K562 (cell line): Measurements from ENCODE around the gene SEPHS2. TPM values are rescaled to one million over a fixed set of nuclear protein-coding genes. Genes with fewer than 3 reads are reported as not detected.
A peak's percentile ranks its signal among the peaks of the same experiment; 100 is the strongest.

Experiments used
- EP400 ChIP-seq: fragments of 450-650 bp; IDR thresholded peaks from 2 replicates; pipeline ENCODE4 v1.6.1; 2017; ENCODE audit warnings: antibody characterized with exemption, mild to moderate bottlenecking, moderate library complexity
- GABPB1 ChIP-seq: sonication (generic); formaldehyde crosslinking; IDR thresholded peaks from 2 replicates; pipeline ENCODE4 v1.8.0; 2022; ENCODE audit warnings: mild to moderate bottlenecking, missing genetic modification reagents
- L3MBTL2 ChIP-seq: fragments of 450-650 bp; IDR thresholded peaks from 2 replicates; pipeline ENCODE4 v1.6.1; 2016; ENCODE audit warnings: mild to moderate bottlenecking, moderate library complexity
- SMARCC2 ChIP-seq: fragments of 450-650 bp; IDR thresholded peaks from 2 replicates; pipeline ENCODE4 v1.6.1; 2017; ENCODE audit warnings: antibody characterized with exemption, moderate library complexity, mild to moderate bottlenecking, low read depth
- SMARCE1 ChIP-seq: fragments of 450-650 bp; IDR thresholded peaks from 2 replicates; pipeline ENCODE4 v1.7.1; 2016; ENCODE audit warnings: mild to moderate bottlenecking
- TEAD4 ChIP-seq, 2 experiments: sonication (generic) in 1 of 2; formaldehyde crosslinking in 1 of 2; IDR thresholded peaks; 2 replicates each; pipeline versions ENCODE4 v1.6.1 to v1.8.0; 2012 to 2022; ENCODE audit warnings: borderline replicate concordance in 1 of 2, inconsistent platforms in 1 of 2, low read length in 1 of 2, mild to moderate bottlenecking in 1 of 2, missing genetic modification reagents in 1 of 2
- ZBTB11 ChIP-seq, 3 experiments: fragments of 200-800 bp in 1 of 3; fragments of 250-450 bp in 1 of 3; fragments of 450-650 bp in 1 of 3; sonication (Bioruptor Pico) in 1 of 3; sonication (Bioruptor generic) in 1 of 3; formaldehyde crosslinking in 1 of 3; IDR thresholded peaks; 2 replicates each; pipeline versions ENCODE4 v1.6.1 to v1.8.0; 2016 to 2022; ENCODE audit warnings: mild to moderate bottlenecking in 2 of 3, missing genetic modification characterization in 2 of 3, missing compliant biosample characterization in 1 of 3, moderate library complexity in 1 of 3
- polyA plus RNA-seq, 8 experiments: library from polyadenylated mRNA; depleted of rRNA in 4 of 8; stranded (reverse) in 5 of 8; unstranded in 3 of 8; fragments of >200 nt; fragmentation: Nextera tagmentation in 2 of 8; fragmentation: Illumina TruSeq in 1 of 8; extraction: Ambion mirVana in 2 of 8; extraction: Trizol in 1 of 8; gene quantifications; 2 replicates each; pipeline versions ENCODE4 v1.2.1 to v1.2.3, GENCODE V29; 2011 to 2014; ENCODE audit warnings: inconsistent platforms in 1 of 8, missing spikeins in 1 of 8
- total RNA-seq, 7 experiments: library from RNA; depleted of rRNA in 6 of 7; stranded (reverse); fragments of >200 nt in 6 of 7; fragmentation: Illumina TruSeq in 2 of 7; extraction: Trizol in 2 of 7; gene quantifications; 2 replicates each; pipeline versions ENCODE4 v1.2.1 to v1.2.3, GENCODE V29; 2011 to 2021; ENCODE audit warnings: low replicate concordance in 1 of 7
- TF ChIP-seq, protein P1 (sequence below): sonication (generic); formaldehyde crosslinking; IDR thresholded peaks from 2 replicates; pipeline ENCODE4 v1.8.1; 2023; ENCODE audit warnings: missing genetic modification reagents, mild to moderate bottlenecking, borderline replicate concordance
- TF ChIP-seq, protein P2 (sequence below), 2 experiments: fragments of 450-650 bp; IDR thresholded peaks; 2 replicates each; pipeline ENCODE4 v1.6.1; 2018; ENCODE audit warnings: mild to moderate bottlenecking in 2 of 2, low read depth in 1 of 2; ENCODE audit not compliant: partially characterized antibody in 2 of 2
- TF ChIP-seq, protein P3 (sequence below): fragments of 450-650 bp; IDR thresholded peaks from 2 replicates; pipeline ENCODE4 v1.7.1; 2018; ENCODE audit warnings: mild to moderate bottlenecking, low read depth; ENCODE audit not compliant: partially characterized antibody

The SEPHS2 gene
- total and polyA plus RNA-seq, 9 of the 15 experiments (the other 6 are each of a cell fraction or from before 2014, with no cell fraction given), result 20.9 to 90.6 (median 43.4) TPM

DNA sequence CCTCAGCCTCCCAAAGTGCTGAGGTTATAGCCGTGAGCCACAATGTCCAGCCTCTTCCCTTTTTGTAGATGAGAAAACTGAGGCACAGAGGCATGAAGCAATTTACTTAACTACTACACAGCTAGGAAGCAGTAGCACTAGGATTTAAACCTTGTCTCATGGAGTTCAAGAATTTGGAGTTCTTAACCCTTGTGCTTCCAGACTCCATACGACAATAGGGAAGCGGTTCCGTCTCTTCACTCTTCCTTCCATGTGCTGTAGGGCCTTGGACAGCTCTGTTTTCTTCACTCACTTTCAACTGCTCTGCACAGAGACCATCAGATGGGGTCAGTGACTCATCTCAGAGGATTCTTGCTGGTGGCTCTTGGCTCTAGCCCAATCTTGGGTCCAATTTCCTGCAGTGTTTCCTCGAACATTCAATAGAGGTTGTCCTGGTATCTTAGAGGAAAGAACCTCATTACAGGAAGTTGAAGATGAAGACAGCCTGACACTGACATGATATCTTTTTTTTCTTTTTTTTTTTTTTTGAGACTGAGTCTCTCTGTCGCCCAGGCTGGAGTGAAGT, 46.2 kb upstream of the SEPHS2 start (continued):
- TF ChIP-seq, protein P1, sequence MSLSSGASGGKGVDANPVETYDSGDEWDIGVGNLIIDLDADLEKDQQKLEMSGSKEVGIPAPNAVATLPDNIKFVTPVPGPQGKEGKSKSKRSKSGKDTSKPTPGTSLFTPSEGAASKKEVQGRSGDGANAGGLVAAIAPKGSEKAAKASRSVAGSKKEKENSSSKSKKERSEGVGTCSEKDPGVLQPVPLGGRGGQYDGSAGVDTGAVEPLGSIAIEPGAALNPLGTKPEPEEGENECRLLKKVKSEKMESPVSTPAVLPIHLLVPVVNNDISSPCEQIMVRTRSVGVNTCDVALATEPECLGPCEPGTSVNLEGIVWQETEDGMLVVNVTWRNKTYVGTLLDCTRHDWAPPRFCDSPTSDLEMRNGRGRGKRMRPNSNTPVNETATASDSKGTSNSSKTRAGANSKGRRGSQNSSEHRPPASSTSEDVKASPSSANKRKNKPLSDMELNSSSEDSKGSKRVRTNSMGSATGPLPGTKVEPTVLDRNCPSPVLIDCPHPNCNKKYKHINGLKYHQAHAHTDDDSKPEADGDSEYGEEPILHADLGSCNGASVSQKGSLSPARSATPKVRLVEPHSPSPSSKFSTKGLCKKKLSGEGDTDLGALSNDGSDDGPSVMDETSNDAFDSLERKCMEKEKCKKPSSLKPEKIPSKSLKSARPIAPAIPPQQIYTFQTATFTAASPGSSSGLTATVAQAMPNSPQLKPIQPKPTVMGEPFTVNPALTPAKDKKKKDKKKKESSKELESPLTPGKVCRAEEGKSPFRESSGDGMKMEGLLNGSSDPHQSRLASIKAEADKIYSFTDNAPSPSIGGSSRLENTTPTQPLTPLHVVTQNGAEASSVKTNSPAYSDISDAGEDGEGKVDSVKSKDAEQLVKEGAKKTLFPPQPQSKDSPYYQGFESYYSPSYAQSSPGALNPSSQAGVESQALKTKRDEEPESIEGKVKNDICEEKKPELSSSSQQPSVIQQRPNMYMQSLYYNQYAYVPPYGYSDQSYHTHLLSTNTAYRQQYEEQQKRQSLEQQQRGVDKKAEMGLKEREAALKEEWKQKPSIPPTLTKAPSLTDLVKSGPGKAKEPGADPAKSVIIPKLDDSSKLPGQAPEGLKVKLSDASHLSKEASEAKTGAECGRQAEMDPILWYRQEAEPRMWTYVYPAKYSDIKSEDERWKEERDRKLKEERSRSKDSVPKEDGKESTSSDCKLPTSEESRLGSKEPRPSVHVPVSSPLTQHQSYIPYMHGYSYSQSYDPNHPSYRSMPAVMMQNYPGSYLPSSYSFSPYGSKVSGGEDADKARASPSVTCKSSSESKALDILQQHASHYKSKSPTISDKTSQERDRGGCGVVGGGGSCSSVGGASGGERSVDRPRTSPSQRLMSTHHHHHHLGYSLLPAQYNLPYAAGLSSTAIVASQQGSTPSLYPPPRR (CRISPR knock-in tag), result no peak
- TF ChIP-seq L3MBTL2 (peak; percentile 77), EP400 (peak; percentile 73), SMARCC2 (peak; percentile 57; the same call in 1 of the 2 replicates), TEAD4 (IDR thresholded peaks at IDR 0.05; ENCODE audit: low read length) (peak; percentile 45), TEAD4 (CRISPR knock-in tag; IDR thresholded peaks at IDR 0.05; ENCODE audit: borderline replicate concordance) (no peak), SMARCE1 (peak; percentile 75), ZBTB11 (CRISPR knock-in tag; IDR thresholded peaks at IDR 0.05) (peak in 1 of 3 experiments; percentile 48; a peak in 1 of 6 replicates), GABPB1 (CRISPR knock-in tag) (peak; percentile 48; the same call in 1 of the 2 replicates)
- TF ChIP-seq, protein P2, sequence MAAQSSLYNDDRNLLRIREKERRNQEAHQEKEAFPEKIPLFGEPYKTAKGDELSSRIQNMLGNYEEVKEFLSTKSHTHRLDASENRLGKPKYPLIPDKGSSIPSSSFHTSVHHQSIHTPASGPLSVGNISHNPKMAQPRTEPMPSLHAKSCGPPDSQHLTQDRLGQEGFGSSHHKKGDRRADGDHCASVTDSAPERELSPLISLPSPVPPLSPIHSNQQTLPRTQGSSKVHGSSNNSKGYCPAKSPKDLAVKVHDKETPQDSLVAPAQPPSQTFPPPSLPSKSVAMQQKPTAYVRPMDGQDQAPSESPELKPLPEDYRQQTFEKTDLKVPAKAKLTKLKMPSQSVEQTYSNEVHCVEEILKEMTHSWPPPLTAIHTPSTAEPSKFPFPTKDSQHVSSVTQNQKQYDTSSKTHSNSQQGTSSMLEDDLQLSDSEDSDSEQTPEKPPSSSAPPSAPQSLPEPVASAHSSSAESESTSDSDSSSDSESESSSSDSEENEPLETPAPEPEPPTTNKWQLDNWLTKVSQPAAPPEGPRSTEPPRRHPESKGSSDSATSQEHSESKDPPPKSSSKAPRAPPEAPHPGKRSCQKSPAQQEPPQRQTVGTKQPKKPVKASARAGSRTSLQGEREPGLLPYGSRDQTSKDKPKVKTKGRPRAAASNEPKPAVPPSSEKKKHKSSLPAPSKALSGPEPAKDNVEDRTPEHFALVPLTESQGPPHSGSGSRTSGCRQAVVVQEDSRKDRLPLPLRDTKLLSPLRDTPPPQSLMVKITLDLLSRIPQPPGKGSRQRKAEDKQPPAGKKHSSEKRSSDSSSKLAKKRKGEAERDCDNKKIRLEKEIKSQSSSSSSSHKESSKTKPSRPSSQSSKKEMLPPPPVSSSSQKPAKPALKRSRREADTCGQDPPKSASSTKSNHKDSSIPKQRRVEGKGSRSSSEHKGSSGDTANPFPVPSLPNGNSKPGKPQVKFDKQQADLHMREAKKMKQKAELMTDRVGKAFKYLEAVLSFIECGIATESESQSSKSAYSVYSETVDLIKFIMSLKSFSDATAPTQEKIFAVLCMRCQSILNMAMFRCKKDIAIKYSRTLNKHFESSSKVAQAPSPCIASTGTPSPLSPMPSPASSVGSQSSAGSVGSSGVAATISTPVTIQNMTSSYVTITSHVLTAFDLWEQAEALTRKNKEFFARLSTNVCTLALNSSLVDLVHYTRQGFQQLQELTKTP (IDR thresholded peaks at IDR 0.05; ENCODE audit: low read depth in 1 of 2, partially characterized antibody in 2 of 2), result peak; percentile 48 to 74
- TF ChIP-seq, protein P3, sequence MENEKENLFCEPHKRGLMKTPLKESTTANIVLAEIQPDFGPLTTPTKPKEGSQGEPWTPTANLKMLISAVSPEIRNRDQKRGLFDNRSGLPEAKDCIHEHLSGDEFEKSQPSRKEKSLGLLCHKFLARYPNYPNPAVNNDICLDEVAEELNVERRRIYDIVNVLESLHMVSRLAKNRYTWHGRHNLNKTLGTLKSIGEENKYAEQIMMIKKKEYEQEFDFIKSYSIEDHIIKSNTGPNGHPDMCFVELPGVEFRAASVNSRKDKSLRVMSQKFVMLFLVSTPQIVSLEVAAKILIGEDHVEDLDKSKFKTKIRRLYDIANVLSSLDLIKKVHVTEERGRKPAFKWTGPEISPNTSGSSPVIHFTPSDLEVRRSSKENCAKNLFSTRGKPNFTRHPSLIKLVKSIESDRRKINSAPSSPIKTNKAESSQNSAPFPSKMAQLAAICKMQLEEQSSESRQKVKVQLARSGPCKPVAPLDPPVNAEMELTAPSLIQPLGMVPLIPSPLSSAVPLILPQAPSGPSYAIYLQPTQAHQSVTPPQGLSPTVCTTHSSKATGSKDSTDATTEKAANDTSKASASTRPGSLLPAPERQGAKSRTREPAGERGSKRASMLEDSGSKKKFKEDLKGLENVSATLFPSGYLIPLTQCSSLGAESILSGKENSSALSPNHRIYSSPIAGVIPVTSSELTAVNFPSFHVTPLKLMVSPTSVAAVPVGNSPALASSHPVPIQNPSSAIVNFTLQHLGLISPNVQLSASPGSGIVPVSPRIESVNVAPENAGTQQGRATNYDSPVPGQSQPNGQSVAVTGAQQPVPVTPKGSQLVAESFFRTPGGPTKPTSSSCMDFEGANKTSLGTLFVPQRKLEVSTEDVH, result peak; percentile 72
